ENCODE results near the gene CBARP. TPM values are rescaled to one million over a fixed set of nuclear protein-coding genes. Genes with fewer than 3 reads are reported as not detected.

CBARP gene
- total and polyA plus RNA-seq, 2 of the 13 experiments (the other 11 are each of a cell fraction or from before 2014, with no cell fraction given): 1.2 to 1.4 TPM

GRCh38 chr19:1284293-1284978 lies 46.6 kb upstream of the CBARP start (continued):
- TF ChIP-seq ZSCAN12 (CRISPR knock-in tag; IDR thresholded peaks at IDR 0.05) (no peak), ZNF552 (CRISPR knock-in tag; IDR thresholded peaks at IDR 0.05; ENCODE audit: borderline replicate concordance) (no peak), AGO2 (optimal IDR thresholded peaks at IDR 0.05; ENCODE audit: low read depth, low read length) (no peak), MLX (CRISPR knock-in tag; IDR thresholded peaks at IDR 0.05) (peak; percentile 68; the same call in 1 of the 2 replicates), ZNF841 (CRISPR knock-in tag; IDR thresholded peaks at IDR 0.05; ENCODE audit: borderline replicate concordance) (no peak), ZNF17 (CRISPR knock-in tag; IDR thresholded peaks at IDR 0.05) (no peak), HOXD1 (CRISPR knock-in tag; IDR thresholded peaks at IDR 0.05) (0 out of 2 replicates have a peak, but pooled peaks have one; percentile 61), ZNF30 (CRISPR knock-in tag; IDR thresholded peaks at IDR 0.05) (no peak), ZNF850 (CRISPR knock-in tag; conservative IDR thresholded peaks at IDR 0.05) (no peak), JDP2 (CRISPR knock-in tag; IDR thresholded peaks at IDR 0.05; ENCODE audit: borderline replicate concordance) (no peak), NCOA2 (CRISPR knock-in tag; IDR thresholded peaks at IDR 0.05) (no peak), PHF8 (CRISPR knock-in tag; IDR thresholded peaks at IDR 0.05) (no peak; the same call in 1 of the 2 replicates), ZNF616 (CRISPR knock-in tag; IDR thresholded peaks at IDR 0.05; ENCODE audit: low read depth) (no peak), NR3C1 (CRISPR knock-in tag; IDR thresholded peaks at IDR 0.05) (no peak), MAZ (IDR thresholded peaks at IDR 0.05; ENCODE audit: borderline replicate concordance, low read depth, low read length) (no peak), MAZ (CRISPR knock-in tag; IDR thresholded peaks at IDR 0.05; ENCODE audit: low read depth) (no peak), GLMP (CRISPR knock-in tag; IDR thresholded peaks at IDR 0.05; ENCODE audit: borderline replicate concordance) (no peak), ZNF280B (CRISPR knock-in tag; IDR thresholded peaks at IDR 0.05; ENCODE audit: borderline replicate concordance) (no peak), KIAA2018 (CRISPR knock-in tag; IDR thresholded peaks at IDR 0.05; ENCODE audit: borderline replicate concordance) (no peak)
